Gastrocnemius medialis (tissue), 4 donors: ENCODE measurements around the gene ITCH. TPM values are rescaled to one million over a fixed set of nuclear protein-coding genes. Genes with fewer than 3 reads are reported as not detected.

Experiments
- ATAC-seq, 2 donors: fragments of 150-250 bp; one replicate each; pipeline ENCODE4 v1.9.1; 2016
- DNase-seq, 2 donors: peaks; one replicate each; pipeline ENCODE4 v3.0.0-alpha.2; 2019
- H3K27ac ChIP-seq, 4 donors: fragments of 200-600 bp; sonication (generic); 1 replicate in 1 of 4; 2 replicates in 3 of 4; pipeline ENCODE4 v1.5.1; 2016 to 2018; ENCODE audit warnings: mild to moderate bottlenecking in 2 of 4, moderate library complexity in 1 of 4
- H3K27me3 ChIP-seq, 3 donors: fragments of 200-600 bp; sonication (generic) in 2 of 3; 1 replicate in 1 of 3; 2 replicates in 2 of 3; pipeline versions ENCODE4 v1.5.1 to v1.6.0; 2016 to 2019; ENCODE audit warnings: mild to moderate bottlenecking in 1 of 3, moderate library complexity in 1 of 3
- H3K36me3 ChIP-seq, 2 donors: fragments of 200-600 bp; sonication (generic) in 1 of 2; one replicate each; pipeline ENCODE4 v1.5.1; 2017 to 2018
- H3K4me1 ChIP-seq, 2 donors: fragments of 200-600 bp; sonication (generic) in 1 of 2; one replicate each; pipeline ENCODE4 v1.5.1; 2016 to 2017; ENCODE audit warnings: mild to moderate bottlenecking in 2 of 2
- H3K4me3 ChIP-seq, 4 donors: fragments of 200-600 bp; sonication (generic) in 3 of 4; 1 replicate in 1 of 4; 2 replicates in 3 of 4; pipeline ENCODE4 v1.5.1; 2016 to 2019; ENCODE audit warnings: mild to moderate bottlenecking in 2 of 4
- H3K9me3 ChIP-seq, 3 donors: fragments of 200-600 bp; sonication (generic) in 2 of 3; 1 replicate in 1 of 3; 2 replicates in 2 of 3; pipeline ENCODE4 v1.5.1; 2016 to 2019
- CTCF ChIP-seq, 5 experiments: fragments of 450-650 bp in 3 of 5; fragments of 200-600 bp in 2 of 5; sonication (generic) in 2 of 5; IDR thresholded peaks in 4 of 5; conservative IDR thresholded peaks in 1 of 5; 1 replicate in 4 of 5; 2 replicates in 1 of 5; pipeline ENCODE4 v1.5.1; 2016 to 2019; ENCODE audit warnings: antibody characterized with exemption in 5 of 5, mild to moderate bottlenecking in 3 of 5, moderate library complexity in 3 of 5
- POLR2A ChIP-seq, 2 donors: fragments of 450-650 bp; IDR thresholded peaks; one replicate each; pipeline ENCODE4 v1.6.1; 2017; ENCODE audit warnings: antibody characterized with exemption in 2 of 2, mild to moderate bottlenecking in 2 of 2, moderate library complexity in 2 of 2
- in situ Hi-C, 4 donors: fragments of 200-750 bp; cut with MboI; loops; one replicate each; pipeline versions ENCODE4 v1.15.0 to v1.8.0; 2017; ENCODE audit warnings: low sequenced_read_pairs in 4 of 4
- intact Hi-C: fragments of 100-400 bp; cut with DNase I; formaldehyde crosslinking; loops from one replicate; pipeline ENCODE4 v1.15.1; 2023; ENCODE audit warnings: low total_unique reads
- total RNA-seq, 4 donors: library from RNA; depleted of rRNA; stranded (reverse); fragments of >200 nt; gene quantifications; one replicate each; pipeline versions ENCODE4 v1.1.0 to v1.2.3, GENCODE V29; 2016

The ITCH gene
- total RNA-seq, 4 donors from 2014 or later = 32.9 to 55.2 (median 52.0) TPM

DNA sequence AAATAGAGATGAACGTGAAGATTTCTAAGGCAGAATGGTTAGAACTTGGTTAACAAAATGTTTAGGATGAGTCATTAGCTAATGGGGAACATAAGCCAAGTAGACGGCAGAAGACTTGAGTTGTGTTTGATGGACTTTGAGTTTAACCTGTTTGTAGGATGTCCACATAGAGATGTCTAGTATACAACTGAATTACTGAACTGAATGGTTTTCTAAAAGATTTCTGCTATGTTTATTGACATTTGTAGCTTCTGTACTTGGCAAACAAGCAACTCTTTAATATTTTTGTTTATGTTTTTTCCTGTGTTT is 98.7 kb downstream of the ITCH start:
- peaks cover 0 to 31% of the 10 kb centered on the region in 2 donors for H3K36me3 ChIP-seq
- no peak overlapping the region for H3K4me3 ChIP-seq
- TF ChIP-seq POLR2A (IDR thresholded peaks at IDR 0.05) (no peak), CTCF (IDR thresholded peaks at IDR 0.05 in 4 of 5, conservative IDR thresholded peaks at IDR 0.05 in 1 of 5) (no peak)
- intact Hi-C loops = no loop called here
- no peaks in the 10 kb centered on the region for H3K4me1 ChIP-seq
- ATAC-seq (no peak), DNase-seq (no peak)
- no peaks in the 10 kb centered on the region for H3K9me3 ChIP-seq
- in situ Hi-C loops = no loop called here
- H3K27me3 ChIP-seq = no peaks in the 10 kb centered on the region
- H3K27ac ChIP-seq = no peak overlapping the region

DNA sequence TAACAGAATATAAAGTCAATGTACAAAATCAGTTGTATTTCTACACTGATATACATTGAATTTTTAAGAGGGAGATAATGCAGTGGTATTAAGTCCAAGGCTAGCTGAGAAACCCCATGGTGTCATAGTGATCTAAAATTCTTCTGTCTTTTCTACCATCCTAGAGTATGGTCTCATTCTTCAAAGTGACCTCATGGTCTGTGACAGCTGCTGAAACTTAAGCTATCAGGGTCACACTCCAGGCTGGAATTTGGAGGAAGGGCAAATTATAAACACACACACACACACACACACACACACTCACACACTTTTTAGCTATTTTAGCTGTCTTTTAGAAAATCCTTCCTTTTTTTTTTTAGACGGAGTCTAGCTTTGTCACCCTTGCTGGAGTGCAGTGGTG is 105.9 kb downstream of the ITCH start:
- no peak overlapping the region for H3K4me3 ChIP-seq
- in situ Hi-C loops (no loop called here), intact Hi-C loops (no loop called here)
- no peaks in the 10 kb centered on the region for H3K9me3 ChIP-seq
- peaks cover 13 to 17% of the 10 kb centered on the region in 2 donors for H3K4me1 ChIP-seq
- no peak overlapping the region for H3K27ac ChIP-seq
- no peaks in the 10 kb centered on the region for H3K27me3 ChIP-seq
- no peak for DNase-seq
- TF ChIP-seq CTCF (IDR thresholded peaks at IDR 0.05 in 4 of 5, conservative IDR thresholded peaks at IDR 0.05 in 1 of 5) (no peak), POLR2A (IDR thresholded peaks at IDR 0.05) (no peak)
- ATAC-seq = no peak
- H3K36me3 ChIP-seq = peaks cover 0 to 4% of the 10 kb centered on the region in 2 donors

GRCh38 chr20:34472246-34472925 is 109.3 kb downstream of the ITCH start:
- DNase-seq (no peak), ATAC-seq (peak; percentile 80 to 85)
- intact Hi-C loops = no loop called here
- Histone ChIP-seq H3K27ac (peak overlapping the region; percentile 58 to 61 (median 60)), H3K27me3 (no peaks in the 10 kb centered on the region), H3K36me3 (peaks cover 0 to 4% of the 10 kb centered on the region in 2 donors), H3K4me1 (peaks cover 13 to 17% of the 10 kb centered on the region in 2 donors), H3K9me3 (no peaks in the 10 kb centered on the region), H3K4me3 (no peak overlapping the region)
- TF ChIP-seq CTCF (IDR thresholded peaks at IDR 0.05 in 4 of 5, conservative IDR thresholded peaks at IDR 0.05 in 1 of 5) (no peak), POLR2A (IDR thresholded peaks at IDR 0.05) (no peak)
- in situ Hi-C loops = no loop called here

DNA sequence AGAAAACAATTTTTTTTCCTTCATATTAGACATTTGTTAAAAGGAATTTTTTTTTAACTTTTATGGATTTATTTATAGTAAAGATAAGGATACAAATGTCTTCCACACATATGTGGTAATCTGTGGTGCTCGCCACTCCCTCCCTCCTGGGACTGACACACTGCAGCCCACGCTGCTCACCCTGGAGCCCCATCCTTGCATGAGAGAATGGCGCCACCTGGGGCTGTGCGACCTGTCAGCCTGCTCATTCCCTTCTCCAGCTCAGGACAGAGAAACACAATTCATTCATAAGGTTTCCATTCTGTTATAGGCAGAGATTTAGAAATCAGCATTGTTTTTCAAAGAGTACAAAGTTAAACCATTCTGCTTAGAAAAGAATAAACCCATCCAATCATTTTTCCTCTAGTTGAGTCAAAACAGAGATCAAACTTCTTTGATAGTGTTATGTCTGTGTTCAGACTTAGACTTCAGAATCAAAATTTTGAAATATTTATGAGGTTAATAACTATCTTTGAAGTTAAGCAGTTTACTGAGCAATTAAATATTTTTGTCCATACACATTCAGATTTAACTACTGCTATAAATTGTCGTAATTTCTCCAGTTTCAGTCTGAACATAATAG is 110.3 kb downstream of the ITCH start:
- Histone ChIP-seq H3K36me3 (peaks cover 0 to 11% of the 10 kb centered on the region in 2 donors), H3K27me3 (no peaks in the 10 kb centered on the region), H3K4me3 (no peak overlapping the region), H3K9me3 (no peaks in the 10 kb centered on the region), H3K4me1 (peaks cover 13 to 14% of the 10 kb centered on the region in 2 donors), H3K27ac (peak overlapping the region; percentile 58 to 61 (median 60))
- TF ChIP-seq CTCF (IDR thresholded peaks at IDR 0.05 in 4 of 5, conservative IDR thresholded peaks at IDR 0.05 in 1 of 5) (no peak), POLR2A (IDR thresholded peaks at IDR 0.05) (no peak)
- DNase-seq (peak in 1 of 2 donors; percentile 31), ATAC-seq (peak in 1 of 2 donors; percentile 30)
- intact Hi-C loops (no loop called here), in situ Hi-C loops (no loop called here)
